ENCODE data around the gene AS3MT.

- no peak for TF ChIP-seq CTCF (IDR thresholded peaks at IDR 0.05 in 4 of 5, conservative IDR thresholded peaks at IDR 0.05 in 1 of 5)
- no peak for TF ChIP-seq POLR2A (IDR thresholded peaks at IDR 0.05)
Observed at GRCh38 chr10:102945962-102946361, 76.7 kb downstream of the AS3MT start.

Measured in gastrocnemius medialis (tissue), 4 donors.